Left renal cortex interstitium (tissue), 4 donors: ENCODE measurements around the gene FCER2. TPM values are rescaled to one million over a fixed set of nuclear protein-coding genes. Genes with fewer than 3 reads are reported as not detected.

Source experiments
- DNase-seq, 4 donors: peaks; one replicate each; pipeline ENCODE4 v3.0.0-alpha.2; 2013; ENCODE audit warnings: low read depth in 4 of 4, low spot score in 2 of 4, missing footprints in 1 of 4
- polyA plus RNA-seq, 4 donors: library from polyadenylated mRNA; unstranded; fragments of 120-200 nt; gene quantifications; one replicate each; pipeline ENCODE4 v1.2.1, GENCODE V29; 2013; ENCODE audit not compliant: insufficient read length in 4 of 4

FCER2 gene
- polyA plus RNA-seq, 4 donors = 0.27 to 0.45 (median 0.31) TPM

GRCh38 chr19:7734220-7735203 is 32.6 kb upstream of the FCER2 start:
- DNase-seq = no peak

GRCh38 chr19:7733376-7733775 is 31.4 kb upstream of the FCER2 start:
- no peak for DNase-seq

GRCh38 chr19:7732045-7732444 is 30.1 kb upstream of the FCER2 start, which contains the start of gene CLEC4G:
Gene CLEC4G, minus strand, starts transcription at chr19:7732110. Its CDS starts 8 bp downstream, at chr19:7732102.
- no peak for DNase-seq

GRCh38 chr19:7731615-7732014 is 29.7 kb upstream of the FCER2 start:
- no peak for DNase-seq

- no peak for DNase-seq
These were observed 29.3 kb upstream of the FCER2 start for GRCh38 chr19:7731218-7731595.

GRCh38 chr19:7730286-7731217 is 28.6 kb upstream of the FCER2 start:
- DNase-seq = no peak

GRCh38 chr19:7729831-7730285 is 27.9 kb upstream of the FCER2 start:
- DNase-seq = no peak

GRCh38 chr19:7729211-7729610 is 27.3 kb upstream of the FCER2 start:
- DNase-seq = no peak

- no peak for DNase-seq
These were observed 23.9 kb upstream of the FCER2 start for GRCh38 chr19:7725791-7726190.

- no peak for DNase-seq
These were observed 20.3 kb upstream of the FCER2 start for GRCh38 chr19:7722231-7722651.

GRCh38 chr19:7720351-7720750 is 18.4 kb upstream of the FCER2 start:
- DNase-seq = no peak

- DNase-seq = no peak
These were observed 16.7 kb upstream of the FCER2 start for GRCh38 chr19:7718668-7719067.

GRCh38 chr19:7716762-7717161 is 14.8 kb upstream of the FCER2 start:
- DNase-seq = no peak

GRCh38 chr19:7715671-7716070 is 13.7 kb upstream of the FCER2 start:
- DNase-seq = no peak

- DNase-seq = no peak
These were observed 8.7 kb upstream of the FCER2 start for GRCh38 chr19:7710616-7711015.

- no peak for DNase-seq
These were observed 8.1 kb upstream of the FCER2 start for GRCh38 chr19:7709932-7710460.

- no peak for DNase-seq
These were observed 5.1 kb upstream of the FCER2 start for GRCh38 chr19:7706955-7707456.

GRCh38 chr19:7706188-7706954 is 4.4 kb upstream of the FCER2 start:
- DNase-seq = no peak

GRCh38 chr19:7705387-7706187 is 3.7 kb upstream of the FCER2 start:
- DNase-seq = no peak
